COLO668 (cell line): ENCODE data around the gene TTC28.

Source experiments
- DNase-seq: peaks from one replicate; lab custom pipeline; 2025; ENCODE audit not compliant: unreplicated experiment; lab: John Stamatoyannopoulos, UW

TTC28 gene

GRCh38 chr22:28314959-28315358 is 364.7 kb downstream of the TTC28 start:
- DNase-seq = no peak

- no peak for DNase-seq
These were observed 369.3 kb downstream of the TTC28 start for GRCh38 chr22:28310299-28310698.

- no peak for DNase-seq
These were observed 379.9 kb downstream of the TTC28 start for GRCh38 chr22:28299753-28300152.

- DNase-seq = no peak
These were observed 380.3 kb downstream of the TTC28 start for GRCh38 chr22:28299309-28299708.

- DNase-seq = no peak
These were observed 382.1 kb downstream of the TTC28 start for GRCh38 chr22:28297504-28297903.

GRCh38 chr22:28296452-28296851 is 383.2 kb downstream of the TTC28 start:
- no peak for DNase-seq

- no peak for DNase-seq
These were observed 396.5 kb downstream of the TTC28 start for GRCh38 chr22:28283068-28283654.

- DNase-seq = no peak
These were observed 397.1 kb downstream of the TTC28 start for GRCh38 chr22:28282405-28283067.

GRCh38 chr22:28279888-28280287 is 399.8 kb downstream of the TTC28 start:
- no peak for DNase-seq

GRCh38 chr22:28269277-28269676 is 410.4 kb downstream of the TTC28 start:
- no peak for DNase-seq

- no peak for DNase-seq
These were observed 410.8 kb downstream of the TTC28 start for GRCh38 chr22:28268850-28269249.

- DNase-seq = no peak
These were observed 411.5 kb downstream of the TTC28 start for GRCh38 chr22:28268171-28268570.

GRCh38 chr22:28260619-28261018 is 419.0 kb downstream of the TTC28 start:
- DNase-seq = no peak

GRCh38 chr22:28259774-28260312 is 419.8 kb downstream of the TTC28 start:
- no peak for DNase-seq

GRCh38 chr22:28254396-28254795 is 425.2 kb downstream of the TTC28 start:
- no peak for DNase-seq

GRCh38 chr22:28252539-28252938 is 427.1 kb downstream of the TTC28 start:
- DNase-seq = no peak

GRCh38 chr22:28250036-28250695 is 429.5 kb downstream of the TTC28 start:
- no peak for DNase-seq

- no peak for DNase-seq
These were observed 430.2 kb downstream of the TTC28 start for GRCh38 chr22:28249402-28249801.

- DNase-seq = no peak
These were observed 431.8 kb downstream of the TTC28 start for GRCh38 chr22:28247667-28248363.

- DNase-seq = no peak
These were observed 432.5 kb downstream of the TTC28 start for GRCh38 chr22:28247136-28247535.

- no peak for DNase-seq
These were observed 433.2 kb downstream of the TTC28 start for GRCh38 chr22:28246397-28246796.
